ENCODE measurements around the gene UBE2J2.

DNA sequence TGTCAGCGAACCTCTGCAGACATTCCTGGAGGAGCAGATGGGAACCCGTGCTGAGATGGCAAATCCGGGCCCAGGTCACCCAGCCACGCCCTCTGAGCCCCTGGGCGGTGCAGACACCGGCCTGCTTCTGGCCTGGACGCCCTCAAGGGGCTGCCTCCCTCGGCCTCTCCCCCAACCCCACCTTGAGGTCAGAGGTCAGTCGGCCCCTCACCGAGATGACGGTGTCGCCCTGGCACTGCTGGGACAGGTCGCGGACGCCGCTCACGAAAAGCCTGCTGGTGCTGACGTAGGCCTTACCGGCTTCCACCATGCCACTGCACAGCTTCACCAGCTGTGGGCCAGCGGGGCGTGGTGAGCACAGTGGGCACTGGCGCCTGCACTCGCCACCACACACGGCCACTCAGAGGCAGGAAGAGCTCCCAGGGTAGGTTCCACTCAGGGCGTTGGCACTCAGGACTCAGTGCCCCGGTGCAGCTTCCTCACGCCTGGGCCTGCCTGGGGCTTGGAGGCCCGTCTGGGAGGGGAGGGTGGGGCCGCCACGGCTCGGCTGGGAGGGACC lies 29.4 kb upstream of the UBE2J2 start:
- TF ChIP-seq, protein P1, sequence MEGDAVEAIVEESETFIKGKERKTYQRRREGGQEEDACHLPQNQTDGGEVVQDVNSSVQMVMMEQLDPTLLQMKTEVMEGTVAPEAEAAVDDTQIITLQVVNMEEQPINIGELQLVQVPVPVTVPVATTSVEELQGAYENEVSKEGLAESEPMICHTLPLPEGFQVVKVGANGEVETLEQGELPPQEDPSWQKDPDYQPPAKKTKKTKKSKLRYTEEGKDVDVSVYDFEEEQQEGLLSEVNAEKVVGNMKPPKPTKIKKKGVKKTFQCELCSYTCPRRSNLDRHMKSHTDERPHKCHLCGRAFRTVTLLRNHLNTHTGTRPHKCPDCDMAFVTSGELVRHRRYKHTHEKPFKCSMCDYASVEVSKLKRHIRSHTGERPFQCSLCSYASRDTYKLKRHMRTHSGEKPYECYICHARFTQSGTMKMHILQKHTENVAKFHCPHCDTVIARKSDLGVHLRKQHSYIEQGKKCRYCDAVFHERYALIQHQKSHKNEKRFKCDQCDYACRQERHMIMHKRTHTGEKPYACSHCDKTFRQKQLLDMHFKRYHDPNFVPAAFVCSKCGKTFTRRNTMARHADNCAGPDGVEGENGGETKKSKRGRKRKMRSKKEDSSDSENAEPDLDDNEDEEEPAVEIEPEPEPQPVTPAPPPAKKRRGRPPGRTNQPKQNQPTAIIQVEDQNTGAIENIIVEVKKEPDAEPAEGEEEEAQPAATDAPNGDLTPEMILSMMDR (IDR thresholded peaks at IDR 0.05; ENCODE audit: borderline replicate concordance, extremely low read depth, low read length, poor library complexity, severe bottlenecking), result no peak
- TF ChIP-seq EZH2 (IDR thresholded peaks at IDR 0.05; ENCODE audit: borderline replicate concordance, low read depth, low read length, severe bottlenecking), result no peak

Measured in DND-41 (cell line).